SK-N-MC (cell line): ENCODE data around the gene KLHL1.

Experiments used
- DNase-seq: peaks from one replicate; pipeline ENCODE4 v3.0.0-alpha.2; 2011; ENCODE audit warnings: low read depth, low spot score
- H3K27ac ChIP-seq: fragments of 200-600 bp; sonication (generic); 2 replicates; pipeline ENCODE4 v1.5.1; 2016; ENCODE audit warnings: mixed run types
- H3K36me3 ChIP-seq: fragments of 200-600 bp; sonication (generic); 2 replicates; pipeline ENCODE4 v1.6.1; 2017; ENCODE audit warnings: antibody characterized with exemption, low read length, mixed read lengths; ENCODE audit not compliant: insufficient read depth
- H3K4me3 ChIP-seq: fragments of 200-600 bp; sonication (generic); 2 replicates; pipeline ENCODE4 v1.5.1; 2016
- H3K9ac ChIP-seq: fragments of 200-600 bp; sonication (generic); 2 replicates; pipeline ENCODE4 v1.8.0; 2017; ENCODE audit warnings: mixed run types, mixed read lengths; ENCODE audit not compliant: insufficient read length
- H3K9me3 ChIP-seq: fragments of 200-600 bp; sonication (generic); 2 replicates; pipeline ENCODE4 v1.6.1; 2017; ENCODE audit warnings: low read depth, mild to moderate bottlenecking, antibody characterized with exemption, low read length, moderate library complexity, mixed read lengths
- EZH2 ChIP-seq: fragments of 200-600 bp; sonication (generic); IDR thresholded peaks from one replicate; pipeline ENCODE4 v1.6.1; 2017; ENCODE audit warnings: antibody characterized with exemption
- FOXP2 ChIP-seq: optimal IDR thresholded peaks from 2 replicates; pipeline ENCODE3; 2011; ENCODE audit warnings: mild to moderate bottlenecking, moderate library complexity; ENCODE audit not compliant: insufficient read depth; ENCODE audit errors: extremely low read length, control extremely low read depth
- POLR2AphosphoS5 ChIP-seq: IDR thresholded peaks from 2 replicates; pipeline ENCODE4 v1.6.1; 2012; ENCODE audit warnings: mild to moderate bottlenecking, low read depth, low read length, borderline replicate concordance

The KLHL1 gene

DNA sequence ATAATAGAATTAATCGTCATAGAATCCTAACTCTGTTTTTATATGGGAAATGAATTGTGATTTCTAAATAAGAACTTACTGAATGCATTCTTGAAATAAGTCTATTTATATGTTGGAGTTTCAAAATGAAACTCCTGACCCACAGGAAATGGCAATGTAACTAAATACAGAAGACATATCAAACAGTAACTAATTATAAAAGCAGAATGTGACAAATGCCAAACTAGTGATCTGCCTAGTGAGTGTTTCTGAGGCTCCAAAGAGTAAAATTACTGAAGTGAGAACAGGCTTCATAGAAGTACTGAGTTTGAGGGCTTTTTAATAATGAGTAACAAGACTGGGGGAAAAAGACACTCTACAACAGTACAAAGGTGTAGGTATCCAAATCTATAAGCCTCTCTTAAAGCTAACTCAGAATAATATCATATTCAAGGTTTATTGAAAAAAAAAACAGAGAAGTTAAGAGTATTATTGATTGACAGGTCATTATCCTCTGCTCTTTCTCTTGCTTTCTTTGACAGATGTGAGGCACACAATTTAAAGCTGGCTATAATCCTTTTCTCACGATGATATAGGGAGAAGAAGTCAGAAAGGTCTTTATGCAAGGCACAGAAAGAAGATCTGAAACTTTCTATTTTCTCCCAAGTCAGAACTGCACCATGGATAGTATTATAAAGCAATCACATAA lies 18.1 kb downstream of the KLHL1 start:
- TF ChIP-seq FOXP2 (no peak), EZH2 (no peak), POLR2AphosphoS5 (no peak)
- H3K9me3 ChIP-seq = no peaks in the 10 kb centered on the region
- H3K27ac ChIP-seq = no peak overlapping the region
- no peak overlapping the region for H3K9ac ChIP-seq
- no peaks in the 10 kb centered on the region for H3K36me3 ChIP-seq
- no peak overlapping the region for H3K4me3 ChIP-seq
- DNase-seq = no peak

DNA sequence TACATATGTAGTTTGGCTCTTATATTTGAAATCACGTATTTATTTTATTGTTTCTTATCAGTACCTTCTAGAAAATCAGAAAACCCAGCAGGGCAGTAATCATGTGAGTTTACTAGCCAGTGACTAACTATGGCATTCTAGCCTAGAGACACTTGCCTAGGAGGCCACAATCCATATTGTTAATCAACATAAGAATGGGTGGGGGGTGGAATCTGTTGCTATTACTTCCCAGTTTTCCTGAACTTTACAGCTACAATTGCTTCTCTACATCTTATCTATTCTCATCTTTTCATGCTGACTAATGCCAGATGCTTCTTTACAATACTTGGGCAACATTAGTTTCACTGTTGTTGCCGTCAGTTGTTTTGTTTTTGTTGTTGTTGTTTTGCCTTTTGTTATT lies 19.3 kb downstream of the KLHL1 start:
- DNase-seq = no peak

GRCh38 chr13:70087247-70087646 lies 21.0 kb downstream of the KLHL1 start:
- no peak overlapping the region for H3K27ac ChIP-seq
- H3K36me3 ChIP-seq = no peaks in the 10 kb centered on the region
- no peak for DNase-seq
- TF ChIP-seq FOXP2 (no peak), POLR2AphosphoS5 (no peak), EZH2 (no peak)
- no peak overlapping the region for H3K4me3 ChIP-seq
- no peak overlapping the region for H3K9ac ChIP-seq
- no peaks in the 10 kb centered on the region for H3K9me3 ChIP-seq

More for the DNA sequence above, 19.3 kb downstream of the KLHL1 start:
- Histone ChIP-seq H3K9me3 (no peaks in the 10 kb centered on the region), H3K9ac (no peak overlapping the region), H3K4me3 (no peak overlapping the region), H3K36me3 (no peaks in the 10 kb centered on the region), H3K27ac (no peak overlapping the region)
- TF ChIP-seq POLR2AphosphoS5 = no peak

DNA sequence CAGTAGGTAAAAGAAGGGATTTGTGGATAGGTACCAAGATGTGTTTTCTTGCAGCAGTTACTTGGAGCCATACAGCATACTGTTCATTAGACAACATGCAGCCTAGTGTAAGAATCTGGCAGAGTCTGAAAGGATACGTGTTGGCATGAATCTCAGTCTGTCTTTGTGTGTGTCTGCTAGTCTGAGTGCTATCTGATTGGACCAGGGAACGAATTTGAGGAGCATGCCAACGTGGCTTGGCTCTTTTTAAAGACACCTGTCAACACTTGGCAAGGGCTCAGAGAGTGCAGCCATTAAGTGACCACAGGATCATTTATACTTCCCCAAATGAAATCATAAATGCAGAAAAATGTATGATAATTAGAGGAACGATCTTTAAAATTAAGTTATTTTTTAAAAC lies 28.2 kb downstream of the KLHL1 start:
- no peak for DNase-seq
- no peak overlapping the region for H3K27ac ChIP-seq
- no peaks in the 10 kb centered on the region for H3K36me3 ChIP-seq
- H3K4me3 ChIP-seq = no peak overlapping the region
- TF ChIP-seq EZH2 (no peak), FOXP2 (no peak), POLR2AphosphoS5 (no peak)
- H3K9me3 ChIP-seq = no peaks in the 10 kb centered on the region
- no peak overlapping the region for H3K9ac ChIP-seq

- Histone ChIP-seq H3K4me3 (no peak overlapping the region), H3K9me3 (no peaks in the 10 kb centered on the region), H3K36me3 (no peaks in the 10 kb centered on the region), H3K9ac (no peak overlapping the region), H3K27ac (no peak overlapping the region)
- DNase-seq = no peak
- TF ChIP-seq FOXP2 = no peak
- no peak for TF ChIP-seq POLR2AphosphoS5
- TF ChIP-seq EZH2 = no peak
These were observed 53.7 kb downstream of the KLHL1 start for GRCh38 chr13:70054572-70054971.

DNA sequence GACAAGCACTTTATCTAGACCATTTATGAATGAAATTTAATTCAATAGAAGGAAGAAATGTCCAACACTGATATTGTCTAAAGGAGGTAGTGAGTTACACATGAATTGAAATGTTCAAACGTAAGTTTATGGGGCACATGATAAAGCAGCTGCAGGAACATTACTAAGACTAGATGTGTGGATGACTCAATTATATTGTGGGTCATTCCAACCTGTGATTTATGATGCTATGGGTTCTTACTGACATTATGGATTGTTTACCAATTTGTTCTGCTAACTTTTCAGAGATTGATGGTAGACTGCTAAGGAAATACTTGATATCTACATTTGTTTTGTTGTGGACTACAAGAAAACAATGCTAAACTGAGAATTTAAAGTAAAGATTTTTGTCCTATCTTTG lies 56.7 kb downstream of the KLHL1 start:
- Histone ChIP-seq H3K36me3 (no peaks in the 10 kb centered on the region), H3K9me3 (no peaks in the 10 kb centered on the region), H3K9ac (no peak overlapping the region), H3K27ac (no peak overlapping the region), H3K4me3 (no peak overlapping the region)
- no peak for DNase-seq
- no peak for TF ChIP-seq POLR2AphosphoS5
- no peak for TF ChIP-seq FOXP2
- no peak for TF ChIP-seq EZH2

DNA sequence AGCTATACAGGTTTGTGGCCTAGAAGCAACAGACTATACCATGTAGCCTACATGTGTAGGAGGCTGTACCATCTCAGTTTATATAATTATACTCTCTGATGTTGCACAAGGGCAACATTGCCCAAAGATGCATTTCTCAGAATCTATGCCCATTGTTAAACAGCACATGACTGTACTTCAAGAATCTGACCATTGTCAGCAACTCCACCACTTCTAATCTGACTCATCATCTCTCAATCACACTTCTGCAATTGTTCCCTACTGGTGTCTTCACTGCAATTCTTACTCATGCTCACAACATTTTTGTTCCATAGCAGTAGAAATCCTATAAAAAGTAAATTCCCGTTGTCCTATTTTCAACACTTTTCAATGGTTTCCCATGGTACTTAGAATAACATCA lies 64.6 kb downstream of the KLHL1 start:
- no peak for DNase-seq
- TF ChIP-seq EZH2 (no peak), FOXP2 (no peak), POLR2AphosphoS5 (no peak)
- Histone ChIP-seq H3K27ac (no peak overlapping the region), H3K9me3 (no peaks in the 10 kb centered on the region), H3K36me3 (no peaks in the 10 kb centered on the region), H3K9ac (no peak overlapping the region), H3K4me3 (no peak overlapping the region)

GRCh38 chr13:70042193-70042592 lies 66.1 kb downstream of the KLHL1 start:
- no peak overlapping the region for H3K4me3 ChIP-seq

DNA sequence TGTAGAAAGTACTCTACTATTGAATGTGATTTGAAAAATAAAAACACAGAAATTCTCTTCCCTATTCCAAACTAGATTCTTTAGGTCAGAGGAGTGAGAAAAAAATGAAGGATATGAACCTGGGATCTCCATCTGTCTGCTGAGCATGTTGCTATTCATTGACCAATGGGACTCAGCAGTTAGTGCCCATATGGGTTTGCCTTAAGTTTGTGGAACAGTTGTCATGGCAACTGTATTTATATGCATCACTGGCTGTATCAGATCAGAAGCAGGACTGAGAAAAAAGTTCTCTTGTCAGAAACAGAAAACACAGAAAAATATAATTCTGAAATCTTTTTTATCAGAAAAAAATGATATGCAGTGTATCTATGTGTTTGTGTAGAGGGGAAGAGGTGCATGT lies 74.0 kb downstream of the KLHL1 start:
- H3K4me3 ChIP-seq = no peak overlapping the region
- no peaks in the 10 kb centered on the region for H3K9me3 ChIP-seq
- H3K36me3 ChIP-seq = no peaks in the 10 kb centered on the region
- no peak for TF ChIP-seq POLR2AphosphoS5
- TF ChIP-seq EZH2 = no peak
- no peak for TF ChIP-seq FOXP2
- H3K9ac ChIP-seq = no peak overlapping the region
- no peak overlapping the region for H3K27ac ChIP-seq
- DNase-seq = no peak

More at GRCh38 chr13:70042193-70042592, 66.1 kb downstream of the KLHL1 start:
- DNase-seq = no peak
- Histone ChIP-seq H3K9ac (no peak overlapping the region), H3K9me3 (no peaks in the 10 kb centered on the region), H3K27ac (no peak overlapping the region), H3K36me3 (no peaks in the 10 kb centered on the region)
- TF ChIP-seq EZH2 = no peak
- no peak for TF ChIP-seq FOXP2
- TF ChIP-seq POLR2AphosphoS5 = no peak
